Ishikawa (cell line): ENCODE measurements around the gene GGT6.

Source experiments
- CEBPB ChIP-seq: IDR thresholded peaks from 2 replicates; pipeline ENCODE4 v1.6.1; 2012
- CREB1 ChIP-seq: IDR thresholded peaks from 2 replicates; pipeline ENCODE4 v1.6.1; 2012; ENCODE audit warnings: low read depth
- EP300 ChIP-seq: IDR thresholded peaks from 2 replicates; pipeline ENCODE4 v1.6.1; 2012; ENCODE audit warnings: borderline replicate concordance
- FOXM1 ChIP-seq: IDR thresholded peaks from 2 replicates; pipeline ENCODE4 v1.6.1; 2012; ENCODE audit warnings: low read depth, borderline replicate concordance
- NFIC ChIP-seq: IDR thresholded peaks from 2 replicates; pipeline ENCODE4 v1.6.1; 2012
- RAD21 ChIP-seq: IDR thresholded peaks from 2 replicates; pipeline ENCODE4 v1.6.1; 2012; ENCODE audit warnings: low read depth
- TAF1 ChIP-seq: IDR thresholded peaks from 2 replicates; pipeline ENCODE4 v1.6.1; 2012; ENCODE audit warnings: low read depth, mild to moderate bottlenecking
- TCF12 ChIP-seq: IDR thresholded peaks from 2 replicates; pipeline ENCODE4 v1.6.1; 2012; ENCODE audit warnings: low read depth
- TEAD4 ChIP-seq: IDR thresholded peaks from 2 replicates; pipeline ENCODE4 v1.6.1; 2012
- YY1 ChIP-seq: IDR thresholded peaks from 2 replicates; pipeline ENCODE4 v1.6.1; 2012; ENCODE audit warnings: low read depth
- ZBTB7A ChIP-seq: IDR thresholded peaks from 2 replicates; pipeline ENCODE4 v1.6.1; 2012; ENCODE audit warnings: low read depth
- TF ChIP-seq, protein P1 (sequence below): IDR thresholded peaks from 2 replicates; pipeline ENCODE4 v1.6.1; 2012
- TF ChIP-seq, protein P2 (sequence below): IDR thresholded peaks from 2 replicates; pipeline ENCODE4 v1.6.1; 2012; ENCODE audit warnings: low read depth, mild to moderate bottlenecking

DNA sequence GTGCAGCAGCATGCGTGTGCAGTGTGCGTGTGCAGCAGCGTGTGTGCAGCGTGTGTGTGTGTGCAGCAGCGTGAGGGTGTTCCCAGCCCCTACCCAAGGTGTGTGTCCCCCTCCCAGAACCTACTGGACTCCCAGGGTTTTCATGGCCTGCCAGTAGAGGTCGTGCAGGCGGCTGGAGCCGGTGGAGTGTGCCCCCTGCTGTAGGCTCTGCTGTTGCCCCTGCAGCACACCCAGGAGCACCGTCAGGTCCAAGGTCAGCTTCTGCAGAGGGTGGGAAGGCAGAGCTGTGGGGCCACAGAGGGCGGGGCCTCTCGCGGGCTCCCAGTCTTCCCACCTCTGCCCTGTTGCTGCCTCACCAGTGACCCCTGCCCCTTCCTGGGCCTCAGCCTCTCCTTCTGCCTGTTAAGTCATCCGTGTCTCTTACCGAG is 20.1 kb downstream of the GGT6 start:
- TF ChIP-seq, protein P1, sequence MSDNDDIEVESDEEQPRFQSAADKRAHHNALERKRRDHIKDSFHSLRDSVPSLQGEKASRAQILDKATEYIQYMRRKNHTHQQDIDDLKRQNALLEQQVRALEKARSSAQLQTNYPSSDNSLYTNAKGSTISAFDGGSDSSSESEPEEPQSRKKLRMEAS = no peak
- TF ChIP-seq CEBPB (no peak), RAD21 (no peak), TCF12 (no peak), TAF1 (no peak), TEAD4 (no peak), EP300 (no peak), ZBTB7A (no peak), YY1 (no peak), FOXM1 (no peak), CREB1 (no peak), NFIC (no peak)
- TF ChIP-seq, protein P2, sequence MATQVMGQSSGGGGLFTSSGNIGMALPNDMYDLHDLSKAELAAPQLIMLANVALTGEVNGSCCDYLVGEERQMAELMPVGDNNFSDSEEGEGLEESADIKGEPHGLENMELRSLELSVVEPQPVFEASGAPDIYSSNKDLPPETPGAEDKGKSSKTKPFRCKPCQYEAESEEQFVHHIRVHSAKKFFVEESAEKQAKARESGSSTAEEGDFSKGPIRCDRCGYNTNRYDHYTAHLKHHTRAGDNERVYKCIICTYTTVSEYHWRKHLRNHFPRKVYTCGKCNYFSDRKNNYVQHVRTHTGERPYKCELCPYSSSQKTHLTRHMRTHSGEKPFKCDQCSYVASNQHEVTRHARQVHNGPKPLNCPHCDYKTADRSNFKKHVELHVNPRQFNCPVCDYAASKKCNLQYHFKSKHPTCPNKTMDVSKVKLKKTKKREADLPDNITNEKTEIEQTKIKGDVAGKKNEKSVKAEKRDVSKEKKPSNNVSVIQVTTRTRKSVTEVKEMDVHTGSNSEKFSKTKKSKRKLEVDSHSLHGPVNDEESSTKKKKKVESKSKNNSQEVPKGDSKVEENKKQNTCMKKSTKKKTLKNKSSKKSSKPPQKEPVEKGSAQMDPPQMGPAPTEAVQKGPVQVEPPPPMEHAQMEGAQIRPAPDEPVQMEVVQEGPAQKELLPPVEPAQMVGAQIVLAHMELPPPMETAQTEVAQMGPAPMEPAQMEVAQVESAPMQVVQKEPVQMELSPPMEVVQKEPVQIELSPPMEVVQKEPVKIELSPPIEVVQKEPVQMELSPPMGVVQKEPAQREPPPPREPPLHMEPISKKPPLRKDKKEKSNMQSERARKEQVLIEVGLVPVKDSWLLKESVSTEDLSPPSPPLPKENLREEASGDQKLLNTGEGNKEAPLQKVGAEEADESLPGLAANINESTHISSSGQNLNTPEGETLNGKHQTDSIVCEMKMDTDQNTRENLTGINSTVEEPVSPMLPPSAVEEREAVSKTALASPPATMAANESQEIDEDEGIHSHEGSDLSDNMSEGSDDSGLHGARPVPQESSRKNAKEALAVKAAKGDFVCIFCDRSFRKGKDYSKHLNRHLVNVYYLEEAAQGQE = no peak
